ENCODE data around the gene GPC4. TPM values are rescaled to one million over a fixed set of nuclear protein-coding genes. Genes with fewer than 3 reads are reported as not detected.

Gene GPC4
- polyA plus RNA-seq, 2 of the 4 experiments (the other 2 are of a cell fraction): 0.01 to 0.03 TPM

GRCh38 chrX:133373386-133374079 lies 41.8 kb downstream of the GPC4 start:
- H3K27ac ChIP-seq: no peak overlapping the region
- POLR2A ChIA-PET: no interaction called here
- CTCF ChIA-PET: no interaction called here
- H3K4me2 ChIP-seq: no peak overlapping the region
- TF ChIP-seq ELK1 (IDR thresholded peaks at IDR 0.05; ENCODE audit: low read depth, low read length): no peak
- TF ChIP-seq HOXB5 (CRISPR knock-in tag; IDR thresholded peaks at IDR 0.05): no peak
- TF ChIP-seq JUN (IDR thresholded peaks at IDR 0.05): no peak
- no peak for TF ChIP-seq SREBF2 (IDR thresholded peaks at IDR 0.05)
- TF ChIP-seq KDM5A (IDR thresholded peaks at IDR 0.05): no peak
- TF ChIP-seq POLR2AphosphoS2 (conservative IDR thresholded peaks at IDR 0.05; ENCODE audit: low read length): no peak
- TF ChIP-seq ESRRA (IDR thresholded peaks at IDR 0.05; ENCODE audit: borderline replicate concordance, low read length): no peak
- no peak for TF ChIP-seq POLR2A (IDR thresholded peaks at IDR 0.05; ENCODE audit: low read length)
- TF ChIP-seq PHF8 (IDR thresholded peaks at IDR 0.05; ENCODE audit: borderline replicate concordance, low read depth): no peak
- TF ChIP-seq CBX8 (IDR thresholded peaks at IDR 0.05): no peak
- TF ChIP-seq MAZ (IDR thresholded peaks at IDR 0.05; ENCODE audit: borderline replicate concordance, low read depth, low read length): no peak
- no peak for TF ChIP-seq EP300 (IDR thresholded peaks at IDR 0.05)
- H3K4me1 ChIP-seq: no peaks in the 10 kb centered on the region
- FAIRE-seq (no peak), DNase-seq (ENCODE audit: low read depth in 1 of 2, low spot score in 1 of 2) (no peak), ATAC-seq (no peak)
- 29% methylated on average over 2 of the region's 2 CpGs for WGBS (ENCODE audit: missing lambda C conversion rate)
- no peak overlapping the region for H3K4me3 ChIP-seq
- no peaks in the 10 kb centered on the region for H3K9me3 ChIP-seq

GRCh38 chrX:133370696-133371275 lies 44.5 kb downstream of the GPC4 start:
- ChIA-PET CTCF (interaction anchor here (1.1 kb wide), 1 partner anchor 300 kb away, joined by 3 read pairs; no protein-coding TSS in a partner anchor), POLR2A (no interaction called here)
- Histone ChIP-seq H3K9me3 (no peaks in the 10 kb centered on the region), H3K4me2 (no peak overlapping the region), H3K4me1 (no peaks in the 10 kb centered on the region), H3K4me3 (no peak overlapping the region), H3K27ac (no peak overlapping the region)
- ATAC-seq: no peak
- DNase-seq (ENCODE audit: low read depth in 1 of 2, low spot score in 1 of 2): no peak
- TF ChIP-seq GATA3 (IDR thresholded peaks at IDR 0.05; ENCODE audit: borderline replicate concordance) (no peak), HEYL (CRISPR knock-in tag; IDR thresholded peaks at IDR 0.05) (no peak), NR3C1 (IDR thresholded peaks at IDR 0.05) (no peak), USF2 (IDR thresholded peaks at IDR 0.05) (no peak), MAZ (IDR thresholded peaks at IDR 0.05; ENCODE audit: borderline replicate concordance, low read depth, low read length) (no peak), ELK1 (IDR thresholded peaks at IDR 0.05; ENCODE audit: low read depth, low read length) (no peak), HDAC2 (IDR thresholded peaks at IDR 0.05) (no peak), JUNB (IDR thresholded peaks at IDR 0.05) (no peak), FOXS1 (CRISPR knock-in tag; IDR thresholded peaks at IDR 0.05) (no peak), ESRRA (IDR thresholded peaks at IDR 0.05; ENCODE audit: borderline replicate concordance, low read length) (no peak), KDM5A (IDR thresholded peaks at IDR 0.05) (no peak), CBX2 (IDR thresholded peaks at IDR 0.05; ENCODE audit: borderline replicate concordance, low read depth) (no peak), HOXB5 (CRISPR knock-in tag; IDR thresholded peaks at IDR 0.05) (no peak)
- WGBS (ENCODE audit: missing lambda C conversion rate): 65% methylated on average over 3 of the region's 3 CpGs
- no peak for FAIRE-seq

GRCh38 chrX:133369065-133369464 lies 46.2 kb downstream of the GPC4 start:
- FAIRE-seq (no peak), ATAC-seq (no peak), DNase-seq (ENCODE audit: low read depth in 1 of 2, low spot score in 1 of 2) (no peak)
- no peak for TF ChIP-seq MAZ (IDR thresholded peaks at IDR 0.05; ENCODE audit: borderline replicate concordance, low read depth, low read length)
- no peak overlapping the region for H3K27ac ChIP-seq
- H3K4me2 ChIP-seq: no peak overlapping the region
- ChIA-PET CTCF (no interaction called here), POLR2A (no interaction called here)
- no peak overlapping the region for H3K4me3 ChIP-seq
- no peaks in the 10 kb centered on the region for H3K4me1 ChIP-seq
- no peaks in the 10 kb centered on the region for H3K9me3 ChIP-seq
- WGBS (ENCODE audit: missing lambda C conversion rate): 0% methylated on average over 2 of the region's 2 CpGs

Data from A549 (cell line).